Stimulated activated CD4-positive, alpha-beta T cell treated with anti-CD3 and anti-CD28 coated beads, Interleukin-15, amount 100 ng/mL, for 24 hours (primary cell): ENCODE measurements around the gene TNS3.
"Not testable (repeated sequence)": the region's sequence is repeated elsewhere in the genome, so short reads cannot be mapped to it uniquely, and the experiment has no call there.

Experiments used
- DNase-seq: peaks from one replicate; pipeline ENCODE4 v3.0.0-alpha.2; 2020

Gene TNS3

DNA sequence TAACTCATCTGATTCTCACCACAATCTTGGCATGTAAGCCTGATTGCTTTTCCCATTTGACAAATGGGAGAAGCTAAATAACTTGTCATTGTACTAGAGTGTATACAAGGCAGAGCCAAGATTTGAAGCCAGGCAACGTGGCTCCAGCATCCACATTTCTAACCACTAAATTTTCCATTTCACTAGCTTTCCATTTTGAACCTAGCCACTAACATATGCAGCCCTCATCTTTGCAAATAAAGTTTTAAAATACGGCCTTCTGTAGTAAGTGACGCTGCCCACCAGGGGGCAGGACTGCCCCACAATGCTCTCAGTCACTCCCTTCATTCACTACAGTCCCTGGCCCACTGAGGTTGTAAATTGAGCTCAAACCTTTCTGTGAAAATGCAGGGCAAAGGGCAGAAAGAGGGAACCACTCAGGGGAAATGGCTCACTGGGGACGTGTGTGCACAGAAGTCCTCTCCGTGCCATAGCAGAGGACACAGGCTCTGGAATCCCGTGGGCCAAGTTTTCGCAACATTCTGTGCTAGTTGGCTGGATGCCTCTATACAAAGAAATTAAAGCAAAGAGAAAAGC lies 315.7 kb downstream of the TNS3 start:
- peak; percentile 56 for DNase-seq

DNA sequence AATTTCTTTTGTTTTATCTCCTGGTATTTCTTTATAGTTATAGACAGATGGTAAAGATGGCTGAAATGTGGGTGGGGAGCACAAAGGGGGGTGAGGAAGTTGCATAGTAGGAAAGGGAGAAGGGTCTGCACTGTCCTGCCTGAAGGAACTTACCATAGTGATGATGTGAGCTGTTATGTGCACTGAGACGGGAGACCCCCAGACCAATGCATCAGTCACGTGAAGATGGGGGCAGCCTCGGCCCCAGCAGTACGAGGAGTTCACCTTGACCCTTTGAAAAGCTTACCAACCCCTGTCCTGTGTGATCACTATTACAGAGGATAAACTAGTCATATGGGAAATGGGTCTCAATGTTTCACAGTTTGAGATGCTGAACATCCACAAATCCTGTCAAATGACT lies 316.3 kb downstream of the TNS3 start:
- no peak for DNase-seq

DNA sequence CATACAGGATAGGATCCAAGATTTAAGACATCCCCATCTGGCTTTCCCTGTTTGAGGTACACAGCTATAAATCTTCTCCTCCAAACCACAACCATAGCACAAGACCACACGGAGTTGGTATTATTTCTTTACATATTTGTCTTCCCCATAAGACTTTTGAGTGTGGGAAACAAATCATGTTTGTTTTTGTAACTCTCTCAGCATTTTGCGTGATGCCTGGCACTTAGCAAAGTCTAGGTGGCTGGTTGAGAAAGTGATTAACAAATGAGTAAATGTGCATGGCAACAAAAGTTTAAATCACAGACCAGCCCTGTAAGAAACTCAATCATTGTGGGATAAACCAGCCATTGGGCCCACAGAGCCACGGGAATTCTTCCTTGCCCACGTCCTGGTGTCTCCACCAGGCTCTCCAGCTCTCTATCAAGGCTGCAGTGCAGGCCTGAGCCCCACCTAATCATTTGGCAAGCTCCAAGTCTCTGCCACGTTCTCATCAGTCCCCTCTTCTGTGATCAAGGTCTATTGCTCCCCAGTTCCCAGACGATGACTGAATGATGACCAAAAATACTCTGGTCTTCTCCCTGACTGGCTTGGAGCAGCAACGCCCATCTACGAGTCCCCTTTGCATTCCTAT lies 317.8 kb downstream of the TNS3 start:
- no peak for DNase-seq

DNA sequence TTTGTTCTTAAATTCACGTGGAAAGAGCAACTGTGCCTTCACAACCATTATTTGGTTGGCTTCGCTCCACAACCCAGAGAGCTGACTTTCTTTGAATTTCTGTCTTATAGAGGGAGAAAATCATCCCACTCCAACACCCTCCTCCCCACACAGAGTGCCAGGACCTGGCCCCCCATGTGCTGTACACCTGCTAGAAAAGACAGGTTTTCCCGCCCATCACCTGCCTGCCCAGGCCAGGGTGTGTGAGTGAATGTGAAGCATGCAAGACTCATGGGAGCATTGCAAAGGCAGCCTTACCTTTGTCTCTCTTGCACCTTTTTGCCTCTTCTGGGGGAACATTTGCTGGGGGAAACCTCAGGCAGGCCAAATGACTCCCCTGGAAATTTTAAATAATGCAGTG lies 319.0 kb downstream of the TNS3 start:
- no peak for DNase-seq

DNA sequence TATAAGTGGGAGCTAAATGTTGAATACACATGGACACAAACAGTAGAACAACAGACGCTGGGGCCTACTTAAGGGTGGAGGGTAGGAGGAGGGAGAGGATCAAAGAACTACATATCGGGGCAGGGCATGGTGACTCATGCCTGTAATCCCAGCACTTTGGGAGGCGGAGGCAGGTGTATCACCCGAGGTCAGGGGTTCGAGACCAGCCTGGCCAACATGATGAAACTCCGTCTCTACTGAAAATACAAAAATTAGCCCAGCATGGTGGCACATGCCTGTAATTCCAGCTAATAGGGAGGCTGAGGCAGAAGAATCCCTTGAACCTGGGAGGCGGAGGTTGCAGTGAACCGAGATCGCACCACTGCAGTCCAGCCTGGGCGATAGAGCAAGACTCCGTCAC lies 319.8 kb downstream of the TNS3 start:
- not testable (repeated sequence) for DNase-seq

DNA sequence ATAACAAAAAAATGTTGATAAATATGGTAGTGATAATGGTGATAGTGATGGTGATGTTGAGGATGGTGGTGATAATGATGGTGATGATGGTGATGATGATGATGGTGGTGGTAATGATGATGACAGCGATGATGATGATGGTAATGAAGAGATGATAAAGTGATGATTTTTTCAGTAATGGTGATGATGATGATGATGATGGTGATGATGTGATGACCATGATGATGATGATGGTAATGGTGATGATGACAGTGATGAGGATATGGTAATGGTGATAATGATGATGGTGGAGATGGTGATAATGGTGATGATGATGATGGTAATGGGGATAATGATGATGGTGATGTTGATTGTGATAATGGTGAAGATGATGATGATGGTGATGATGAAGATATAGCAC lies 321.6 kb downstream of the TNS3 start:
- DNase-seq, result no peak

DNA sequence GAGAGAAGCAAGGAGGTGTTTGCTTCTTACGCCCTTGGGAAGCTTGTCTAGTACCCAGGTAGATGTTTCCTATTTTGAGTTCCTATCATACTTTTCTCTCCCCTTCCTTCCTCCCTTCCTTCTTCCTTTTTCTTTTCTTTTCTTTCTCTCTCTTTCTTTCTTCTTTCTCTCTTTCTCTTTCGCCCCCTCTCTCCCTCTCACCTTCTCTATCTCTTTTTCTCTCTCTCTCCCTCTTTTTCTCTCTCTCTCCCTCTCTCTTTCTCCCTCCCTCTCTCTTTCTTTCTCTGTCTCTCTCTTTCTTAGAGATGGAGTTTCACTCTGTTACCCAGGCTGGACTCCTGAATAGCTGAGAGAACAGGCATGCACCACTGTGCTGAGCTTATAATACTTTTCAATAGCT lies 322.2 kb downstream of the TNS3 start:
- DNase-seq, result no peak

DNA sequence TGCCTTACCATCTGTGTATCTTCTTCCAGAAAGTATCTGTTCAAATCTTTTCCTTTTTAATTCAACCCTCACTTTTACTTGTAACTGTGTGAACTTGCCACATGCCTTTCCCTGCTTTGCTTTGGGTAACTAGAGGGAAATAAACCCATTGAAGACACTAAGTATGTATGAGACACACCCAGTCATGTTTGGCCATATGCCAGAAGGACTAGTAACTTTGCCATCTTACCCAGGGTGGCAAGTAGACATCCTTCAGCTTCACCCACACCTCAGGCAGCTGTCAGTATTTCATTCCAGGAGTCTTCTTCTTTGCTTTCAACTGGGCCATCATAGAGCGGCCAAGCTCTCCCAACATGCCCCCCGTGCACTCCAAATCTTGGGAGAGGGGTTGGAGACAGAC lies 323.1 kb downstream of the TNS3 start:
- no peak for DNase-seq

DNA sequence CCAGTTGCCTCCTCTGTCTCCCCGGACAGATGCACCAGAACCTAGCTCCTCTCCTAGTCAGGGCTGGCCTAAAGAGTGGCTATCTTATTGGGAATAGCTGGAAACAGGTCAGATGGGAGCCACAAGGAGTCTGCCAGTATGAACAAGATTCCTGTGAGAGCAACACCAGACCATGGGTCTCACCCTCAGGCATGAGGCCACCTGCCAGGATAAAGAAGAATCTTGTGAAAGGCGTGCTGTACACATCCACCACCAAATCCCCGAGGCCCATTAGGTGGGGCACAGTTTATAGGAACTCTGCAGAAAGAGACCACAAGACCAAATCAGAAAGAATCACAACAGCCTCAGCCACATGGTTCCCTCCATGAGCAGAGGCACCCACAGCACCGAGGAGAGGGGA lies 325.9 kb downstream of the TNS3 start:
- DNase-seq, result no peak

DNA sequence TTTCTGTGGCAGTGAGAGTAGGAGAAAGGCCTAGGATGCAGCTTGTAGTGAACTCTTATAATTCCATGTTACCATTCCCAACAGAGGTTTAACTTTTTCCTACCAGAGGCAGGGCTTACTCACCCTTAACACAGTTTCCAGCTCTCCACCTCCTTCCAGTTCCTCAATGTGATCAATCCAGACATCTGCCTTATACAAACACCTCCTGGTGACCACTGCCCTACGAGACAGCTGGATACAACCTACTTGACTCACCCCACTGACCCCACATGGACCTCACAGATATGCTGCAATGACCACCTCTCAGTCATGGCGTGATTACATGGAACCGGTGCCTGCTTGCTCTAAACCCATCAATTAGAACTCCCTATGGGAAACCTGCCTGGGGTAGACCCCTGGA lies 326.5 kb downstream of the TNS3 start:
- DNase-seq, result no peak

DNA sequence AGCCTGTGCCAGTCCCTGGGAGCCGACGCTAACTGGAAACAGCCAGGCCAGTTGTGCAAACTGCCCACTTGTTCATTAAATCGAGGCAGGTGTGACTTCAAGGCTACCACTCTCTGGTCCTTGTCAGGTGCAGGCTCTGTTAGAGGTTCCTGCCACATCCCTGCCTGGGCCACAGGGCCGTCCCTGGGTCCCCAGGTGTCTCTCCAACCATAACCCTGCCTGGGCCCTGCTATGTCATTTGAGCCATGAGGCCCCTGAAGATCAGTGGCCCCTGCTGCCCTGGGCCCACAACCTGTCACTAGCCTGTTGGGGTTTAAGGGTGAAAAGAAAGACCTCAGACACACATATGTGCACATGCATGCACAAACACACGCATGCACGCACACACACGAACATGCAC lies 326.9 kb downstream of the TNS3 start:
- DNase-seq, result no peak

DNA sequence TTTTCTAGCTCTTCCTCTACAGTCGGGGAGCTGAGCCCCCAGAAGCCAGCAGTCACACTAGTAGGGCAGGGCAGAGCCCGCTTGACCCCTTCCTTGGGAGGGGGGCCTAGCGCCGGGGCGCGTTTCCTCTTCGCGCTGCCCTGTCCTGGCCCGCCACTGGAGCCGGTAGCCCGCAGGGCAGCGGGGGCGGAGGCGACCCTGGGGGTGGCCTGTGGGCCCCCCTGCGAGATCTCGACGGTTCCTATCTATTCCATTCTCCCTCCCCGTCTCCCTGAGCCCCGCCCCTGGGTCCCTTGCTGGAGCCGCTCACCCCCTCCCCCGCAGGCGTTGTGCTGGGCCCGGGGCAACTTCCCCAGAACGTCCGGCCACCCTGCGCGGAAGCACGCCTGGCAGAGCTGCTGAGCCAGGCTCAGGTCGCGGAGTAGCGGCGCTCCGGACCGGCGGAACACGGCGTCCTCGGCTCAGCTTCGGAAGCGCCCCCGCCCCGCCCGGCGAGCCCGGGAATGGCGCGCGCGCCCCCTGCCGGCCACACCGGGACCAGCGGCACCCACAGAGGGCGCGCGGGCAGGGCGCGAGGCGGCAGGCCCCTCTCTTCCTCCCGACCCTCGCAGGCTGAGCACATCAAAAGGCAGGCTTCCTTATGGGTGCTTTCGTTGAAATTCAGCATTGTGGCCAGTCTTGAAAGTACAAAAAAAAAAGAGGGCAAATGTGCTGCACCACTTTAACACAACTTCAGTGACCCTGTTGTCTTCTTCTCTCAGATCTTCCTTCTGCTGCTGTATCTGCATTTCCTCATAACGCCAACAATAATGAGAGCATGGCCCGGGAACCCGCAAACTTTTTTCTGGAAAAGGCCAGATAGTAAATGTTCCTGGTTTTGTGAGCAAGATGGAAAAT lies 327.6 kb downstream of the TNS3 start:
- DNase-seq, result peak; percentile 66

DNA sequence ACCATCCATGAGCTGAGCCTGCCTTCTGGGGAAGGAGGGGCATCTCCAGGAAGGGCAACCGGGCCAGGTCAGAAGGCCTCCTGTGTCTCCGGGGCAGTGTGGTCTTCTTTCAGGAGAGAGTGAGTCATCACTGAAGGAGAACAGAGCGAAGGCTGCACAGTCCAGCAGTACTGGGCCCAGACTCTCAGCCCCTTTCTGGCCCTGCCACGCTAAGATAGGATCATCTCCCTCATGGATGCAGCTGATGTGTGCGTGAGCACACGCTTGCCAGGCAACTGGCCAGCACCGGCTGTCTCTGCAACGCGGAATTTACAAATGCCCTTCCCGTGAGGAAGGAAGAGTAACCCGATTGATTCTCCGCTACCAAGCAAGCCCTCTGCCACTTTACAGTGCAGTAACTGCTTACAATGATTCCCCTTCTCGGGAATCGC lies 328.2 kb downstream of the TNS3 start:
- DNase-seq, result no peak

DNA sequence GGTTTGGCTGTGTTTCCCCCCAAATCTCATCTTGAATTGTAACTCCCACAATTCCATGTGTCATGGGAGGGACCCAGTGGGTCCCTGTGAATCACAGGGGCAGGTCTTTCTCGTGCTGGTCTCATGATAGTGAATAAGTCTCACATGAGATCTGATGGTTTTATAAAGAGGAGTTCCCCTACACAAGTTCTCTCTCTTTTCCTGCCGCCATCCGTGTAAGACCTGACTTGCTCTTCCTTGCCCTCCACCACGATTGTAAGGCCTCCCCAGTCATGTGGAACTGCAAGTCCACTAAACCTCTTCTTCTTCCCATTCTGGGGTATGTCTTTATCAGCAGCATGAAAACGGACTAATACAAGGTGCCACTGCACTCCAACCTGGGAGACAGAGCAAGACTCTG lies 329.2 kb downstream of the TNS3 start:
- no peak for DNase-seq

DNA sequence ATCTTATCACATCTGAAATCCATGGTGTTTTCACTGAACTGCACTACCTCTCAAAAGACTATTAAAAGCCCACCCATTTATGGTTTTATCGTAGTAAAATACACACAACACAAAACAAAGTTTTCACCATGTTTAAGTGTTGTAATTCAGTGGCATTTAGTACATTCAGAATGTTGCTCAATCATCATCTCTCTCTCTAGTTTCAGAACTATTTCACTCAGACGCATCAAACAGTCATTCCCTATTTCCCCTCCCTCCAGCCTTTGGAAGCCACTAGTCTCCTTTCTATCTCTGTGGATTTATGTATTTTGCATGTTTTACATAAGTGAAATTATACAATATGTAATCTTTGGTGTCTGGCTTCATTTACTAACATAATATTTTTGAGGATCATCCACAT lies 332.6 kb downstream of the TNS3 start:
- DNase-seq, result no peak

DNA sequence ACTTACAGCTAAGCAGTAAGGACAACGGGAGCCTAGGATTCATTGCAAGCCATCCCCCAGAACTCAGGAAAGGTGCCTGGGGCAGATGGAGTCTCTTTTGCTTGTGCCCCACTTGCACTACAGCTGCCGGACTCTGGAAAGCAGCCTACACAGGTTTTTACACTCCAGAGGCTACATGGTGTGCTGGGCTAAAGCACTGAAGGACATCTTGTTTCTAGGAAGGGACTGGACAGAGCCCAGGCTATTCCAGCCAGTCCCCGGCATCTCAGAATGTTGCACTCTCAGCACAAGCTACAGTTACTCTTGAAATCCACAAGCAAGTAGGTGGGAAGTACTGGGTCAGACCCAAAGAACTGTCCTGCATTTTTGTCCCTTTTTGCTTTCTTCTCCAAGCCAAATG lies 333.1 kb downstream of the TNS3 start:
- DNase-seq, result no peak

DNA sequence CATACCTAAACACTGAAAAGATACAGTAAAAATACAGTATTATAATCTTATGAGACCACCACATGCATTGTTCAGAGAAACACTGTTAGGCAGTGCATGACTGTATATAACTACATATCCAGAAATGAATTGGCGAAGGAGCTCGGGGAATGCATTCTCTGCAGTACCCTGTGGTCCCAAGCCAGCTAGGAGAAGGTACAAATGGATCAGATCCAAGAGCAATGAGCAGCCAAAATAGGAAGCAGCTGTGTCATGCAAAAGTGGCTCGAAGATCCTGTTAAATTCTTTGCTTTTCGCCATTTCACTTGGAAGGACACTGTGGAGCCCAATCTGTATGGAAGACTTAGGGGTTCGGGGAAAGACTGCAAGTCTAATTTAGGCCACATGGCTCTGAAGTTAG lies 334.8 kb downstream of the TNS3 start:
- DNase-seq, result no peak

DNA sequence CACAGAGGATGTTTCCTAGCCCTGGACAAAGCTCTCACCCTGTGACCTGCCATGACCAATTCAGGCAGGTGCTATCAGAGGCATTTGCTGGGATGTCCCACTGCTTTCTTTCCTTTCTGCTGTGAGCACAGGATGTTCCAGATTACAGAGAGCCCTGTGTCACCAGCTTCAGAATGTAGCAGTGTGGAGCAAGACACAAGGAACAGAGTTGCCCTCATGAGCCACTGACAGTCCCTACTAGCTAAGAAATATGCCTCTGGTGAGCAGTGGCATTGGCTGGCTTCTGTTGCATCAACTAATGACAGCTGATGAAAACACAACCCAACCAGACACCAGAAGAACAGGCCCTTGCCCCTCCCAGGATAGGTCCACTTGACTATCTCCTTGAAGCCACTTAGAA lies 337.2 kb downstream of the TNS3 start:
- no peak for DNase-seq

DNA sequence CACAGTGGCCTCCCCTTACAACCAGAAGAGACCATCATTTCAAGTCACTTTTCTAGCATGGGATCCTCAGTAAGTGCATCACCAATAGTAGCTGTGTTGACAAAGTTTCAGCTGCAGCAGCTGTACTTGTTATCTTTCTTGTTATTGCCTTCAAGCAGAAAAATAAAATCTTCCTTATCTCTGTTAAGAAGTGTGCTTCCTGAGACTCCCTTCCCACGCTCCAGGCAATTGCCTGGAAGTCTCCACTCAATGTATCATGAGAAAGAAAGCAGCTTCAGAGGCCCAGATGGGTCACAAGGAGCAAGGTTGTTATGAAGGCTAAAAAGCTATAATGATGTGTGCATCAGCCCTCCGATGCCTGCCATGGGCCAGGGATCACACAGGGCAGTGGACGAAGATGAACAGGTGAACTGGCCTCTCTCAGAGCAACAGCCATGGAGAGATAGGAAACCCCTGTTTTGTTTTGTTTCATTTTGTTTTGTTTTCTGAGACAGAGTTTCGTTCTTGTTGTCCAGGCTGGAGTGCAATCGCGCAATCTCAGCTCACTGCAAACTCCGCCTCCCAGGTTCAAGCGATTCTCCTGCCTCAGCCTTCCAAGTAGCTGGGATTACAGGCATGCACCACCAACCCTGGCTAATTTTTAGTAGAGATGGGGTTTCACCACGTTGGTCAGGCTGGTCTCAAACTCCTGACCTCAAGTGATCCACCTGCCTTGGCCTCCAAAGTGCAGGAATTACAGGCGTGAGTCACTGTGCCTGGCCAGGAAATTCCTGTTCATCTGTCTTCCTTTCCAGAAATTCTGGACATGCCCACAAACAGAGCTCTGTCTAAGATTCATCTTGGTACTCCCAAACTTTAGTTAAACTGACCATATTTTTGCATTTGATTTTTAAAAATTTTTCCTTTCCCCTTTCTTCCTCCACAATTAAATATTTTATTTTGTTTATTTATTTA lies 340.5 kb downstream of the TNS3 start:
- no peak for DNase-seq

DNA sequence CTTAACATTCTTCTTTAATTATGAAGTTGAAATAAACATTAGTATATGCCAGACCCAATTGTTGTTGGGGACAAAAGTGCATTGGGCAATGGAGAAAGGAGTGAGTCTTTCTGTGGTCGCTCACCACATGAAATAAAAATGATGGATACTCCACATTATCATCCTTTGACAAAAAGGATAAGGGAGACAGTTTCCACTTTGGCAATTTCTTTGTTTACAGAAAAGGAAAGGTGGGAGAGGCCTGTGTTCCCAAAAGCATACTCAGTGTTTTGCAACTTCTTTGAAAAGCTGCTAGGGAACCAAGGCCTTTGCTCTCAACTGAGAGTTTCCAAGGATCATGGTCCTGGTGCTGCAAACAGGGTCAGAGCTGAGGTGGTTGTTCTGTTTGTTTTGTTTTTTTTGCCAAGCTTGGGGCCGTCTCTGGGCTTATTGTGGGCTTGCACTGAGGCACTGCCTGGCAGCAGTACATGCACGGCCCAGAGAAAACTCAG lies 341.9 kb downstream of the TNS3 start:
- DNase-seq, result no peak

DNA sequence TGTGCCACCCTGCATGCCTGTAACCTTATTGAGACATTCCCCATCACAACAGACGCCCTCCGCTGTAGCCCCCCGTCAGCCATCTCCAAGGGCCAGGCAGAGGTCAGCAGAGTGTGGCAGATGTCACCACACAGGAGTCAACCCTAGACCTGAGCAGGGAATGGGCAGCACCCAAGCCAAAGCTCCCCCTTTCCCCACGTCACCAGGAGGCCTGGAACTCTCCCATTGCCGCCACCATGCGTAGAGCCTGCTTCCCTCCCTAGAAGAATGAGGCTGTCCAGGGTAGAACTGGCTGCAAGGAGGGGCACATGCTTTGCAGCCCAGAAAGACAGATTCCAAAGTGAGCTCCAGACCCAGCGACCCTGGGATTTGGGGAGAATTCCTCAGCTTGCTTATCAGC lies 342.9 kb downstream of the TNS3 start:
- no peak for DNase-seq

DNA sequence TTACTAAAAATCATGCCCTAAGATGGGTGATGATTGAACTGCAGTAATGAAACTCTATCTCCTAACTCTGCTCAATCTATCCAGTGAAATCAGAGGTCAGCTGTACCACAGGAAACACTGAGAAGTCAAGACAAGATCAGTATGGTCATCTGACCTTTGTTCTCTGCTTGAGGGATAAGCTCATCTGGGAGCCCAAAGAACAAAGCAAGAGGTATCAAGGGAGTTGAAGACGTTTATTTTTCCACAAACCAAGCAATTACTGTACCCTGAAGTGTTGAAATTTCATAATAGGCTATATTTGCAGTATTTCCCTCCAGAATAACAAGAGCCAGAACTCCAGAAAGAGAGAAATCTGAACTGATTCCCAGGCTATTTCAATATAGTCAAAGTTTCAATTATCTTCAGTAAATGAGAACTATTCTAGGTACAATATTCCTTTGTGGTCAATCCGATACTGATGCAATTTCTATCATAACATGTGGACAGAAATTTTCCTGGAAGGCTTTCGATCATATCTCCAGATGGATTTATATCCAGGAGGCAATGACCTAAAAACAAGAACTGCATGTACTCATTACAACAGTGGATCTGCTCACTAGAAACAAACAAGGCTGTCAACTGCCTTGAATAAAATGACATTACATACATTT lies 345.3 kb downstream of the TNS3 start:
- no peak for DNase-seq
